Central memory CD4-positive, alpha-beta T cell (primary cell): ENCODE data around the gene RPP25L.

Experiments used
- DNase-seq: peaks from one replicate; pipeline ENCODE4 v3.0.0; 2022

Gene RPP25L

DNA sequence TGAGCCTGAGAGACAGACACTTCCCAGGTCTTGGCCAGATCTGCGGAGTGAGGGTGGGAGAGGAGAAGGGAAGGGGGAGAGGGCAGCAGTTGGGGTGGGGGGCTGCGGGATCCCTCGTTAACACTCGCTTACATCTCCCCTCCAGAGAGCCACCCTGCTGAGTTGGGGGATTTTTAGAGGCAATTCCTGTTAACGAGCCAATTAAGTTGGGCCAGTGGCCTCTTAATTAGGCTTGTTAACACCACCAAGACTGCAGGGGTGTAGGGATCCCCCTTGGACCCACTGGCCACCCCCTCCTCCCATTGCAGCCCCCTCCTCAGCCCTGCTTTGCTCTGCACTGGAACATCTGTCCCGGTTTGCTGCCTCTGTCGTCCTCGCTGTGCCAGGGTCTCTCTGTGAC, 46.0 kb downstream of the RPP25L start:
- DNase-seq = no peak

DNA sequence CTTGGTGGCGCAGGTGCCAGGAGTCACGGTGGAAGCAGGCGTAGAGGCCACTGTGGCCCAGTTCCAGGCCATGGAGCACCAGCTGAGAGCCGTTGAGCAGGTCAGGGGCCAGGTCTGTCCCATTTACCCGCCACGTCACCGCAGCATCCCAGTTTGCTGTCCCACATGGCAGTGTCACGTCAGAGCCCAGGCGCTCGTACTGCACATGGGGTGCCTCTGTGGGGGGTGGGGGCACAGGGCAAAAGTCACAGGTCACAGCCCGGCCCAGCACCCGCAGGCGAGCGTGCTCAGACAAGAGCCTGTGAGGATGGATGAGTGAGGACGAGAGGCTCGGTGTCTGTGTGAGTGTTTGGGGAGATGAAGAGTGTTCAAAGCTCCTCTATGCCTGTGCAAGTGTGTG, 47.3 kb downstream of the RPP25L start:
- no peak for DNase-seq

GRCh38 chr9:34563262-34563661, 48.6 kb downstream of the RPP25L start:
- DNase-seq = no peak

DNA sequence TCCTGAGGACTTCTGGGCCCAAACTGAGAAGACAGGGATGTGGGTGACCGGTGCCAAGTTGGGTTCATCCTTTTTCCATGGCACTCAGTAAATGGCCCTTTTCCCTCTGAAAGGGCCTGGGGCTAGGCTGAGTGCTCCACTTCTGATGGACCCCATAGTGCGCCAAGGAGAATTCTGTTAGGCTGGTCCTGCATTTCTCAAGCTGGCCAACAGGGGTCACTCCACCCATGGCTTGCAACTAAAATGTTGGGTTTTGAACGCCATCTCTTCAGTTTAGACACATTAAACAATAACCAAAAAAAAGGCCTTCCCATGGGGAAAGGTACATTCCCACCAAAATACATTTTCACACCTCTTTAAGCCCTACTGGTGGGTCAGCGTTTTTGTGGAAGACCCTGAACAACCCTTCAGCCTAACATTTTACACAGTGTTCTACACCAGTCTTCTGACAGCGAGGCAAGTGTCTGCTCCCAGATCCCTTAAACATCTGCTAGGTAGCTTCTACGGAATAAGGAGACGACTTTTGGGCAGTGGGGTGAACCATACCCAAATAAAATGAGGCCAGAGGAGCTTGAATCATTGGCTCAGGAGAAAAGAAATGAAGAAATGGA, 49.7 kb downstream of the RPP25L start:
- no peak for DNase-seq

- no peak for DNase-seq
Measured at GRCh38 chr9:34560599-34561214, 51.2 kb downstream of the RPP25L start.
